ENCODE measurements around the gene FOXJ1. TPM values are rescaled to one million over a fixed set of nuclear protein-coding genes. Genes with fewer than 3 reads are reported as not detected.

FOXJ1 gene
- total and polyA plus RNA-seq, 2 donors from 2014 or later, result 3.4 to 6.8 TPM

- intact Hi-C loops (cut with DNase I), result loop anchor here (5.0 kb wide), 1 partner anchor 155 kb away; no protein-coding TSS in a partner anchor
- no peak overlapping the region for H3K27ac ChIP-seq (ENCODE audit: low read depth in 2 of 2, low read length in 2 of 2)
Observed at GRCh38 chr17:76121932-76122430, 19.1 kb downstream of the FOXJ1 start.

GRCh38 chr17:76120658-76121008 is 20.4 kb downstream of the FOXJ1 start:
- intact Hi-C loops (cut with DNase I), result loop anchor here (5.0 kb wide), 1 partner anchor 157 kb away; no protein-coding TSS in a partner anchor
- H3K9ac ChIP-seq (ENCODE audit: low read length in 3 of 3), result no peak overlapping the region
- no peak overlapping the region for H3K4me3 ChIP-seq (ENCODE audit: low read length in 3 of 3)
- no peaks in the 10 kb centered on the region for H3K9me3 ChIP-seq (ENCODE audit: control insufficient read depth in 2 of 3, insufficient read depth in 1 of 3, low read length in 3 of 3)
- no peaks in the 10 kb centered on the region for H3K27me3 ChIP-seq (ENCODE audit: control insufficient read depth, insufficient read depth, low read length)
- H3K4me1 ChIP-seq (ENCODE audit: control insufficient read depth in 2 of 3, insufficient read depth in 2 of 3, low read depth in 1 of 3, low read length in 3 of 3), result peaks cover 0 to 6% (median 0%) of the 10 kb centered on the region in 3 donors
- no peak overlapping the region for H3K27ac ChIP-seq (ENCODE audit: low read depth in 2 of 2, low read length in 2 of 2)
- TF ChIP-seq, protein P1, sequence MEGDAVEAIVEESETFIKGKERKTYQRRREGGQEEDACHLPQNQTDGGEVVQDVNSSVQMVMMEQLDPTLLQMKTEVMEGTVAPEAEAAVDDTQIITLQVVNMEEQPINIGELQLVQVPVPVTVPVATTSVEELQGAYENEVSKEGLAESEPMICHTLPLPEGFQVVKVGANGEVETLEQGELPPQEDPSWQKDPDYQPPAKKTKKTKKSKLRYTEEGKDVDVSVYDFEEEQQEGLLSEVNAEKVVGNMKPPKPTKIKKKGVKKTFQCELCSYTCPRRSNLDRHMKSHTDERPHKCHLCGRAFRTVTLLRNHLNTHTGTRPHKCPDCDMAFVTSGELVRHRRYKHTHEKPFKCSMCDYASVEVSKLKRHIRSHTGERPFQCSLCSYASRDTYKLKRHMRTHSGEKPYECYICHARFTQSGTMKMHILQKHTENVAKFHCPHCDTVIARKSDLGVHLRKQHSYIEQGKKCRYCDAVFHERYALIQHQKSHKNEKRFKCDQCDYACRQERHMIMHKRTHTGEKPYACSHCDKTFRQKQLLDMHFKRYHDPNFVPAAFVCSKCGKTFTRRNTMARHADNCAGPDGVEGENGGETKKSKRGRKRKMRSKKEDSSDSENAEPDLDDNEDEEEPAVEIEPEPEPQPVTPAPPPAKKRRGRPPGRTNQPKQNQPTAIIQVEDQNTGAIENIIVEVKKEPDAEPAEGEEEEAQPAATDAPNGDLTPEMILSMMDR (IDR thresholded peaks at IDR 0.05; ENCODE audit: borderline replicate concordance, extremely low read depth, insufficient read depth), result no peak
- FAIRE-seq, result no peak
- H3K36me3 ChIP-seq (ENCODE audit: control insufficient read depth in 2 of 3, insufficient read depth in 3 of 3, low read length in 3 of 3), result no peaks in the 10 kb centered on the region
- no peak for DNase-seq

More at GRCh38 chr17:76121932-76122430, 19.1 kb downstream of the FOXJ1 start:
- Histone ChIP-seq H3K4me1 (ENCODE audit: control insufficient read depth in 2 of 3, insufficient read depth in 2 of 3, low read depth in 1 of 3, low read length in 3 of 3) (peaks cover 0 to 6% (median 0%) of the 10 kb centered on the region in 3 donors), H3K4me3 (ENCODE audit: low read length in 3 of 3) (peak overlapping the region in 1 of 3 donors; percentile 48), H3K9ac (ENCODE audit: low read length in 3 of 3) (peak overlapping the region in 1 of 3 donors; percentile 34), H3K36me3 (ENCODE audit: control insufficient read depth in 2 of 3, insufficient read depth in 3 of 3, low read length in 3 of 3) (no peaks in the 10 kb centered on the region), H3K9me3 (ENCODE audit: control insufficient read depth in 2 of 3, insufficient read depth in 1 of 3, low read length in 3 of 3) (no peaks in the 10 kb centered on the region), H3K27me3 (ENCODE audit: control insufficient read depth, insufficient read depth, low read length) (no peaks in the 10 kb centered on the region)
- FAIRE-seq (no peak), DNase-seq (peak in 3 of 5 donors; percentile 36 to 65 (median 59))
- TF ChIP-seq, protein P1 (IDR thresholded peaks at IDR 0.05; ENCODE audit: borderline replicate concordance, extremely low read depth, insufficient read depth), result no peak

DNA sequence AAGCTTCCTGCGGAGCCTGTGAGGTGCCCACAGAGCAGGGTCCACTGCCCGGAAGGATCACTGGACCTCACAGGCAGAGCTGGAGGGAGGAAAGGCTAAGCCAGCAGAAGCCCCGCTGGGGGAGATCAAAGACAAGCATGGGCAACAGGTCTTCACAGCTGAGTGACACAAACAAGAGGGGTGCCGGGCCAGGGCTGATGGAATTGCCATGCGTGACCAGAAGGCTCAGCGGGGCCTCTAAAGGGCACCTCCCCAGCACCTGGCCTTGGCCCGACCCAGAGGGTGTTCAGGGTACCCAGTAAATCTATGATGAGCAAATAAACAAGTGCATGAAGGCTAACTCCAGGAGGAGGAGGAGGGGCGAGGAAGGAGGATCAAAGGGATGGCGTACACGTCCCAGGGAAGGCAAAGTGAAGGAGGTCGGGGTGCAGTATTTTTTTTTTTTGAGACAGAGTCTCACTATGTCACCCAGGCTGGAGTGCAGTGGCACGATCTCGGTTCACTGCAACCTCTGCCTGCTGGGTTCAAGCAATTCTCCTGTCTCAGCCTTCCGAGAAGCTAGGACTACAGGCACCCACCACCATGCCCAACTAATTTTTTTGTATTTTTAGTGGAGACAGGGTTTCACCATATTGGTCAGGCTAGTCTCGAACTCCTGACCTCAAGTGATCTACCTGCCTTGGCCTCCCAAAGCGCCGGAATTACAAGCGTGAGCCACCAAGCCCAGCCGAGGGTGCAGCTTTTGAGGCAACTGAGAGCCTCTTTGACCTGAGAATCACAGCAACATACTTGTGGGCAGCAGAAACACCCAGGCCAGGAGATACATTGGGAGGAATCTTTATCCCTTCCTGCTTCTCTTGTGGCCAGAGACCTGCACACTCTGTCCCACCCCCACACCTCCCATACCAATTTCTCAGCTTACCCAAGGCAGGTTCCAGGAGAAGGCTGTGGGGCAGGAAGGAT is 21.4 kb downstream of the FOXJ1 start:
- Histone ChIP-seq H3K9ac (ENCODE audit: low read length in 3 of 3) (no peak overlapping the region), H3K27me3 (ENCODE audit: control insufficient read depth, insufficient read depth, low read length) (no peaks in the 10 kb centered on the region), H3K4me1 (ENCODE audit: control insufficient read depth in 2 of 3, insufficient read depth in 2 of 3, low read depth in 1 of 3, low read length in 3 of 3) (peaks cover 0 to 6% (median 0%) of the 10 kb centered on the region in 3 donors), H3K4me3 (ENCODE audit: low read length in 3 of 3) (no peak overlapping the region), H3K36me3 (ENCODE audit: control insufficient read depth in 2 of 3, insufficient read depth in 3 of 3, low read length in 3 of 3) (no peaks in the 10 kb centered on the region), H3K27ac (ENCODE audit: low read depth in 2 of 2, low read length in 2 of 2) (no peak overlapping the region), H3K9me3 (ENCODE audit: control insufficient read depth in 2 of 3, insufficient read depth in 1 of 3, low read length in 3 of 3) (no peaks in the 10 kb centered on the region)
- DNase-seq (peak in 2 of 5 donors; percentile 30 to 60), FAIRE-seq (no peak)
- intact Hi-C loops (cut with DNase I), result loop anchor here (5.0 kb wide), 1 partner anchor 158 kb away; no protein-coding TSS in a partner anchor
- TF ChIP-seq, protein P1 (IDR thresholded peaks at IDR 0.05; ENCODE audit: borderline replicate concordance, extremely low read depth, insufficient read depth), result no peak

Measured in kidney (tissue), 14 donors.